H9 (cell line): ENCODE results near the gene PITPNM1. TPM values are rescaled to one million over a fixed set of nuclear protein-coding genes. Genes with fewer than 3 reads are reported as not detected.
"Not testable (repeated sequence)": the region's sequence is repeated elsewhere in the genome, so short reads cannot be mapped to it uniquely, and the experiment has no call there.

Experiments used
- DNase-seq: peaks from one replicate; pipeline ENCODE4 v3.0.0-alpha.2; 2017
- H2AFZ ChIP-seq: one replicate; pipeline ENCODE4 v1.6.1; 2013; ENCODE audit warnings: mild to moderate bottlenecking, low read length, control low read depth, moderate library complexity
- H2AK5ac ChIP-seq: 2 replicates; pipeline ENCODE4 v1.6.1; 2013; ENCODE audit warnings: low read length, control low read depth, mixed read lengths; ENCODE audit not compliant: insufficient read length
- H2BK120ac ChIP-seq: one replicate; pipeline ENCODE4 v1.6.1; 2013; ENCODE audit warnings: low read depth, mild to moderate bottlenecking, low read length, control low read depth, inconsistent platforms; ENCODE audit not compliant: poor library complexity, severe bottlenecking
- H2BK12ac ChIP-seq: 2 replicates; pipeline ENCODE4 v1.6.1; 2013; ENCODE audit warnings: low read length, control low read depth, mixed read lengths, low read depth; ENCODE audit not compliant: insufficient read length
- H2BK15ac ChIP-seq: 2 replicates; pipeline ENCODE4 v1.6.1; 2013; ENCODE audit warnings: low read depth, low read length, control low read depth
- H2BK20ac ChIP-seq: one replicate; pipeline ENCODE4 v1.6.1; 2013; ENCODE audit warnings: low read depth, mild to moderate bottlenecking, low read length, control low read depth, inconsistent platforms; ENCODE audit not compliant: poor library complexity, severe bottlenecking
- H2BK5ac ChIP-seq: 2 replicates; pipeline ENCODE4 v1.6.1; 2013; ENCODE audit warnings: low read length, control low read depth, mixed read lengths; ENCODE audit not compliant: insufficient read length
- H3K14ac ChIP-seq: 2 replicates; pipeline ENCODE4 v1.6.1; 2013; ENCODE audit warnings: low read length, control low read depth; ENCODE audit not compliant: insufficient read depth
- H3K18ac ChIP-seq: 2 replicates; pipeline ENCODE4 v1.6.1; 2013; ENCODE audit warnings: low read depth, mild to moderate bottlenecking, mixed read lengths, low read length, control low read depth; ENCODE audit not compliant: insufficient read length
- H3K23ac ChIP-seq: 2 replicates; pipeline ENCODE4 v1.6.1; 2013; ENCODE audit warnings: low read length, control low read depth, mixed read lengths, low read depth; ENCODE audit not compliant: insufficient read length
- H3K23me2 ChIP-seq: 2 replicates; pipeline ENCODE4 v1.6.1; 2013; ENCODE audit warnings: low read depth, mild to moderate bottlenecking, mixed read lengths, low read length, control low read depth; ENCODE audit not compliant: insufficient read length, poor library complexity, severe bottlenecking
- H3K27ac ChIP-seq: 2 replicates; pipeline ENCODE4 v1.5.1; 2013; ENCODE audit warnings: low read length, control low read depth, mixed read lengths, low read depth; ENCODE audit not compliant: insufficient read length
- H3K27me3 ChIP-seq: 2 replicates; pipeline ENCODE4 v1.6.1; 2013; ENCODE audit warnings: low read length, control low read depth, inconsistent platforms; ENCODE audit not compliant: insufficient read depth
- H3K4ac ChIP-seq: 2 replicates; pipeline ENCODE4 v1.6.1; 2013; ENCODE audit warnings: low read depth, mild to moderate bottlenecking, control low read depth, inconsistent platforms, low read length, moderate library complexity
- H3K4me1 ChIP-seq: 2 replicates; pipeline ENCODE4 v1.6.1; 2013; ENCODE audit warnings: low read length, control low read depth, inconsistent platforms; ENCODE audit not compliant: insufficient read depth
- H3K4me2 ChIP-seq: 2 replicates; pipeline ENCODE4 v1.6.1; 2013; ENCODE audit warnings: low read length, control low read depth, mixed read lengths; ENCODE audit not compliant: insufficient read length, insufficient read depth
- H3K56ac ChIP-seq: 2 replicates; pipeline ENCODE4 v1.6.1; 2013; ENCODE audit warnings: low read depth, mild to moderate bottlenecking, mixed read lengths, low read length, control low read depth; ENCODE audit not compliant: insufficient read length
- H3K79me1 ChIP-seq: 2 replicates; pipeline ENCODE4 v1.6.1; 2013; ENCODE audit warnings: low read depth, mild to moderate bottlenecking, moderate library complexity, low read length, control low read depth, inconsistent platforms; ENCODE audit not compliant: insufficient read depth, poor library complexity, severe bottlenecking
- H3K79me2 ChIP-seq: 2 replicates; pipeline ENCODE4 v1.6.1; 2013; ENCODE audit warnings: low read length, control low read depth, inconsistent platforms; ENCODE audit not compliant: insufficient read depth
- H3K9ac ChIP-seq: 2 replicates; pipeline ENCODE4 v1.6.1; 2013; ENCODE audit warnings: low read length, control low read depth, mixed read lengths; ENCODE audit not compliant: insufficient read length; ENCODE audit errors: extremely low read depth
- H3K9me3 ChIP-seq: one replicate; pipeline ENCODE4 v1.6.1; 2013; ENCODE audit warnings: low read depth, low read length, inconsistent platforms; ENCODE audit not compliant: control insufficient read depth
- H3T11ph ChIP-seq: one replicate; pipeline ENCODE4 v1.6.1; 2013; ENCODE audit warnings: mild to moderate bottlenecking, low read length, control low read depth, inconsistent platforms
- H4K20me1 ChIP-seq: one replicate; pipeline ENCODE4 v1.6.1; 2013; ENCODE audit not compliant: control insufficient read depth, insufficient read length, insufficient read depth
- H4K5ac ChIP-seq: 2 replicates; pipeline ENCODE4 v1.6.1; 2013; ENCODE audit warnings: low read depth, mild to moderate bottlenecking, mixed read lengths, low read length, control low read depth; ENCODE audit not compliant: insufficient read length
- H4K8ac ChIP-seq: replicated peaks from 2 replicates; pipeline ENCODE4 v1.6.1; 2013; ENCODE audit warnings: low read length, control low read depth, mixed read lengths, low read depth; ENCODE audit not compliant: insufficient read length
- H4K91ac ChIP-seq: 2 replicates; pipeline ENCODE4 v1.6.1; 2013; ENCODE audit warnings: low read depth, mild to moderate bottlenecking, moderate library complexity, mixed read lengths, low read length, control low read depth; ENCODE audit not compliant: insufficient read length
- H3K27ac Mint-ChIP-seq, 3 experiments: 2 replicates in 2 of 3; 3 replicates in 1 of 3; pipeline ENCODE4 v1.8.0; 2020 to 2021; ENCODE audit warnings: mixed read lengths in 3 of 3, mild to moderate bottlenecking in 1 of 3, moderate library complexity in 1 of 3
- H3K27me3 Mint-ChIP-seq: 2 replicates; pipeline ENCODE4 v1.8.0; 2021; ENCODE audit warnings: low read depth, mild to moderate bottlenecking, moderate library complexity, mixed read lengths
- H3K36me3 Mint-ChIP-seq, 3 experiments: 2 replicates in 2 of 3; 3 replicates in 1 of 3; pipeline ENCODE4 v1.8.0; 2020 to 2021; ENCODE audit warnings: low read depth in 3 of 3, mixed read lengths in 3 of 3; ENCODE audit not compliant: insufficient read depth in 1 of 3
- H3K4me1 Mint-ChIP-seq, 2 experiments: 2 replicates each; pipeline ENCODE4 v1.8.0; 2020; ENCODE audit warnings: mixed read lengths in 2 of 2
- H3K4me3 Mint-ChIP-seq, 2 experiments: 2 replicates in 1 of 2; 3 replicates in 1 of 2; pipeline ENCODE4 v1.8.0; 2020 to 2021; ENCODE audit warnings: mild to moderate bottlenecking in 2 of 2, mixed read lengths in 2 of 2, moderate library complexity in 1 of 2
- H3K9me3 Mint-ChIP-seq, 2 experiments: 2 replicates in 1 of 2; 3 replicates in 1 of 2; pipeline ENCODE4 v1.8.0; 2020; ENCODE audit warnings: mild to moderate bottlenecking in 2 of 2, mixed read lengths in 2 of 2, moderate library complexity in 1 of 2
- CTCF ChIP-seq: fragments of 200-600 bp; sonication (generic); conservative IDR thresholded peaks from 3 replicates; pipeline ENCODE4 v1.8.0; 2021; ENCODE audit warnings: antibody characterized with exemption, mild to moderate bottlenecking
- WGBS: extraction: QIAGEN DNeasy Blood & Tissue Kit; methylation state at CpG from one replicate; pipeline ENCODE4 v1.1.7; 2013; ENCODE audit warnings: missing lambda C conversion rate, low lambda C conversion rate, mixed read lengths; ENCODE audit not compliant: insufficient read length; ENCODE audit errors: extremely low coverage; 5-methylcytosine and 5-hydroxymethylcytosine counted together
- total RNA-seq: library from RNA; stranded (reverse); gene quantifications from 2 replicates; pipeline ENCODE4 v1.2.1, GENCODE V29; 2021

Gene PITPNM1
- total RNA-seq, 1 experiment from 2014 or later: 43.5 TPM

GRCh38 chr11:67548555-67549110, 43.5 kb upstream of the PITPNM1 start:
- H2AFZ ChIP-seq: no peak overlapping the region
- no peaks in the 10 kb centered on the region for H3K23me2 ChIP-seq
- no peak overlapping the region for H3K18ac ChIP-seq
- no peak for TF ChIP-seq CTCF
- H3K23ac ChIP-seq: no peak overlapping the region
- H3K9ac ChIP-seq: no peak overlapping the region
- H3K9me3 Mint-ChIP-seq: peaks cover 26 to 29% of the 10 kb centered on the region in 2 experiments
- no peak overlapping the region for H4K5ac ChIP-seq
- H3K14ac ChIP-seq: no peak overlapping the region
- H3K79me2 ChIP-seq: no peaks in the 10 kb centered on the region
- H3K27ac Mint-ChIP-seq: no peak overlapping the region
- H4K20me1 ChIP-seq: no peaks in the 10 kb centered on the region
- H3K4me2 ChIP-seq: no peak overlapping the region
- no peaks in the 10 kb centered on the region for H3K9me3 ChIP-seq
- no peak overlapping the region for H4K91ac ChIP-seq
- no peak overlapping the region for H2BK5ac ChIP-seq
- no peak overlapping the region for H3K4me3 Mint-ChIP-seq
- DNase-seq: no peak
- H3K27ac ChIP-seq: no peak overlapping the region
- no peak overlapping the region for H2AK5ac ChIP-seq
- H2BK12ac ChIP-seq: no peak overlapping the region
- no peak overlapping the region for H3T11ph ChIP-seq
- H4K8ac ChIP-seq: no peak overlapping the region
- no peaks in the 10 kb centered on the region for H3K79me1 ChIP-seq
- WGBS: no CpG with 5 or more reads among the region's 9 CpGs
- no peak overlapping the region for H2BK120ac ChIP-seq
- H3K56ac ChIP-seq: no peak overlapping the region
- no peaks in the 10 kb centered on the region for H3K27me3 ChIP-seq
- H3K4me1 ChIP-seq: no peaks in the 10 kb centered on the region
- H3K4me1 Mint-ChIP-seq: peaks cover 0 to 4% of the 10 kb centered on the region in 2 experiments; a peak in 2 of 4 replicates
- H2BK15ac ChIP-seq: no peak overlapping the region
- no peak overlapping the region for H3K4ac ChIP-seq
- peaks cover 5 to 11% (median 8%) of the 10 kb centered on the region in 3 experiments for H3K36me3 Mint-ChIP-seq
- peaks cover 30% of the 10 kb centered on the region for H3K27me3 Mint-ChIP-seq
- H2BK20ac ChIP-seq: no peak overlapping the region

GRCh38 chr11:67548112-67548511, 42.9 kb upstream of the PITPNM1 start:
- Mint-ChIP-seq H3K27me3 (peaks cover 30% of the 10 kb centered on the region), H3K36me3 (peaks cover 5 to 11% (median 8%) of the 10 kb centered on the region in 3 experiments), H3K9me3 (peaks cover 26 to 29% of the 10 kb centered on the region in 2 experiments)
- not testable (repeated sequence) for H2BK120ac ChIP-seq, H4K5ac ChIP-seq, H2AK5ac ChIP-seq, H3K27ac Mint-ChIP-seq, H2BK20ac ChIP-seq, H2BK15ac ChIP-seq, H2BK5ac ChIP-seq, H3K14ac ChIP-seq, H3K4me1 ChIP-seq, H3K23me2 ChIP-seq, H4K20me1 ChIP-seq, H3K4me1 Mint-ChIP-seq, H3K4me3 Mint-ChIP-seq, H3K18ac ChIP-seq, H3K4me2 ChIP-seq, H3K56ac ChIP-seq, H3K9me3 ChIP-seq, H2BK12ac ChIP-seq, H3K23ac ChIP-seq, H3K27me3 ChIP-seq, DNase-seq, H3K79me2 ChIP-seq, H4K91ac ChIP-seq, H3T11ph ChIP-seq, H3K27ac ChIP-seq, H3K4ac ChIP-seq, H2AFZ ChIP-seq, H3K9ac ChIP-seq, H4K8ac ChIP-seq, H3K79me1 ChIP-seq
- WGBS: no CpG with 5 or more reads among the region's 4 CpGs
